Keratinocyte (primary cell): ENCODE results near the gene CDKN3. TPM values are rescaled to one million over a fixed set of nuclear protein-coding genes. Genes with fewer than 3 reads are reported as not detected.

ENCODE experiments used
- DNase-seq: peaks from one replicate; pipeline ENCODE4 v3.0.0-alpha.2; 2011; ENCODE audit warnings: low read depth, missing footprints, low spot score
- FAIRE-seq: peaks from 2 replicates; lab custom pipeline; 2011; peaks lifted over from hg19 to GRCh38; lab: Jason Lieb, UNC
- H2AFZ ChIP-seq: 2 replicates; pipeline ENCODE4 v1.6.0; 2012; ENCODE audit warnings: low read length, control low read depth, inconsistent platforms; ENCODE audit not compliant: control insufficient read depth
- H3K27ac ChIP-seq: 2 replicates; pipeline ENCODE4 v1.5.1; 2011; ENCODE audit warnings: low read length; ENCODE audit not compliant: control insufficient read depth, insufficient read depth
- H3K27me3 ChIP-seq: 3 replicates; pipeline ENCODE4 v1.6.0; 2011; ENCODE audit warnings: low read length; ENCODE audit not compliant: control insufficient read depth, insufficient read depth; ENCODE audit errors: extremely low read depth
- H3K36me3 ChIP-seq, 2 experiments: 2 replicates in 1 of 2; 3 replicates in 1 of 2; pipeline ENCODE4 v1.5.1; 2011; ENCODE audit warnings: low read length in 2 of 2, mild to moderate bottlenecking in 1 of 2; ENCODE audit not compliant: control insufficient read depth in 2 of 2, insufficient read depth in 2 of 2; ENCODE audit errors: extremely low read depth in 1 of 2
- H3K4me1 ChIP-seq: 3 replicates; pipeline ENCODE4 v1.5.1; 2011; ENCODE audit warnings: low read length; ENCODE audit not compliant: control insufficient read depth, insufficient read depth; ENCODE audit errors: extremely low read depth
- H3K4me2 ChIP-seq: 3 replicates; pipeline ENCODE4 v1.6.0; 2011; ENCODE audit warnings: low read depth, low read length; ENCODE audit not compliant: control insufficient read depth, insufficient read depth; ENCODE audit errors: extremely low read depth
- H3K4me3 ChIP-seq, 3 experiments: fragments of 200-600 bp in 1 of 3; sonication (generic) in 1 of 3; 2 replicates in 2 of 3; 3 replicates in 1 of 3; pipeline ENCODE4 v1.5.1; 2011 to 2016; ENCODE audit warnings: low read length in 3 of 3, mild to moderate bottlenecking in 3 of 3, control low read depth in 2 of 3, inconsistent platforms in 1 of 3, low read depth in 1 of 3, mixed read lengths in 1 of 3, mixed run types in 1 of 3, moderate library complexity in 1 of 3; ENCODE audit not compliant: control insufficient read depth in 2 of 3, insufficient read depth in 2 of 3; ENCODE audit errors: extremely low read depth in 1 of 3
- H3K79me2 ChIP-seq: 2 replicates; pipeline ENCODE4 v1.6.0; 2012; ENCODE audit warnings: low read length; ENCODE audit not compliant: control insufficient read depth, insufficient read depth
- H3K9ac ChIP-seq: 3 replicates; pipeline ENCODE4 v1.6.0; 2011; ENCODE audit warnings: low read length; ENCODE audit not compliant: control insufficient read depth, insufficient read depth; ENCODE audit errors: extremely low read depth
- H3K9me1 ChIP-seq: 3 replicates; pipeline ENCODE4 v1.6.0; 2011; ENCODE audit warnings: low read length; ENCODE audit not compliant: control insufficient read depth, insufficient read depth; ENCODE audit errors: extremely low read depth
- H3K9me3 ChIP-seq: 2 replicates; pipeline ENCODE4 v1.5.1; 2012; ENCODE audit warnings: low read depth, low read length; ENCODE audit not compliant: control insufficient read depth
- H4K20me1 ChIP-seq: 3 replicates; pipeline ENCODE4 v1.6.0; 2011; ENCODE audit warnings: low read length; ENCODE audit not compliant: control insufficient read depth, insufficient read depth; ENCODE audit errors: extremely low read depth
- CTCF ChIP-seq, 3 experiments: IDR thresholded peaks in 1 of 3; conservative IDR thresholded peaks in 1 of 3; optimal IDR thresholded peaks in 1 of 3; 2 replicates in 2 of 3; 3 replicates in 1 of 3; pipeline versions ENCODE3 to v1.5.1; 2011; ENCODE audit warnings: low read length in 3 of 3, mild to moderate bottlenecking in 3 of 3, moderate library complexity in 2 of 3, control low read depth in 1 of 3, inconsistent platforms in 1 of 3; ENCODE audit not compliant: insufficient read depth in 2 of 3; ENCODE audit errors: extremely low read depth in 1 of 3
- EZH2 ChIP-seq: IDR thresholded peaks from one replicate; pipeline ENCODE4 v1.6.1; 2012; ENCODE audit warnings: inconsistent platforms, mild to moderate bottlenecking, low read length, moderate library complexity
- dilution Hi-C: fragments of 300-500 bp; cut with MboI; formaldehyde crosslinking; loops from one replicate; pipeline ENCODE4 v1.7.0; 2020; ENCODE audit warnings: low sequenced_read_pairs; ENCODE audit not compliant: extremely low pct_ligation_motif_present
- polyA plus RNA-seq, 5 experiments: library from polyadenylated mRNA; depleted of rRNA in 3 of 5; stranded (reverse) in 3 of 5; stranded (forward) in 1 of 5; unstranded in 1 of 5; fragments of >200 nt; gene quantifications; 1 replicate in 1 of 5; 2 replicates in 3 of 5; 3 replicates in 1 of 5; pipeline versions ENCODE4 v1.2.1 to v1.2.3, GENCODE V29; 2011 to 2012; ENCODE audit warnings: missing spikeins in 2 of 5, low read depth in 1 of 5, low replicate concordance in 1 of 5

The CDKN3 gene
- polyA plus RNA-seq, 1 donor (not counting 4 experiments of a cell fraction or from before 2014, with no cell fraction given): 51.6 TPM

GRCh38 chr14:54459106-54459505 lies 62.3 kb downstream of the CDKN3 start:
- no peak overlapping the region for H3K9ac ChIP-seq
- H4K20me1 ChIP-seq: no peaks in the 10 kb centered on the region
- H3K4me3 ChIP-seq: no peak overlapping the region
- H3K79me2 ChIP-seq: no peaks in the 10 kb centered on the region
- H3K36me3 ChIP-seq: no peaks in the 10 kb centered on the region
- TF ChIP-seq CTCF (optimal IDR thresholded peaks at IDR 0.05 in 1 of 3, IDR thresholded peaks at IDR 0.05 in 1 of 3, conservative IDR thresholded peaks at IDR 0.05 in 1 of 3; ENCODE audit: extremely low read depth in 1 of 3, insufficient read depth in 2 of 3, low read length in 3 of 3) (no peak), EZH2 (no peak)
- no peak overlapping the region for H3K27ac ChIP-seq
- H3K4me2 ChIP-seq: no peak overlapping the region
- dilution Hi-C loops: no loop called here
- no peak for DNase-seq
- no peak for FAIRE-seq
- H3K27me3 ChIP-seq: no peaks in the 10 kb centered on the region
- H3K4me1 ChIP-seq: no peaks in the 10 kb centered on the region
- no peaks in the 10 kb centered on the region for H3K9me1 ChIP-seq
- no peak overlapping the region for H2AFZ ChIP-seq
- H3K9me3 ChIP-seq: no peaks in the 10 kb centered on the region

GRCh38 chr14:54462048-54462447 lies 65.2 kb downstream of the CDKN3 start:
- FAIRE-seq (no peak), DNase-seq (no peak)
- Histone ChIP-seq H3K4me2 (peak overlapping the region; percentile 7), H3K4me3 (no peak overlapping the region), H2AFZ (no peak overlapping the region), H3K9me1 (no peaks in the 10 kb centered on the region), H3K27me3 (no peaks in the 10 kb centered on the region), H3K79me2 (no peaks in the 10 kb centered on the region), H3K4me1 (no peaks in the 10 kb centered on the region), H3K9me3 (no peaks in the 10 kb centered on the region), H3K27ac (no peak overlapping the region), H4K20me1 (no peaks in the 10 kb centered on the region), H3K9ac (no peak overlapping the region), H3K36me3 (no peaks in the 10 kb centered on the region)
- no peak for TF ChIP-seq CTCF (optimal IDR thresholded peaks at IDR 0.05 in 1 of 3, IDR thresholded peaks at IDR 0.05 in 1 of 3, conservative IDR thresholded peaks at IDR 0.05 in 1 of 3; ENCODE audit: extremely low read depth in 1 of 3, insufficient read depth in 2 of 3, low read length in 3 of 3)
- TF ChIP-seq EZH2: no peak
- dilution Hi-C loops: no loop called here
